LoVo (cell line): ENCODE results near the gene UBR3.
"Not testable (repeated sequence)": the region's sequence is repeated elsewhere in the genome, so short reads cannot be mapped to it uniquely, and the experiment has no call there.

Experiments
- DNase-seq: peaks from one replicate; pipeline ENCODE4 v3.0.0-alpha.2; 2016; ENCODE audit warnings: low spot score

The UBR3 gene

DNA sequence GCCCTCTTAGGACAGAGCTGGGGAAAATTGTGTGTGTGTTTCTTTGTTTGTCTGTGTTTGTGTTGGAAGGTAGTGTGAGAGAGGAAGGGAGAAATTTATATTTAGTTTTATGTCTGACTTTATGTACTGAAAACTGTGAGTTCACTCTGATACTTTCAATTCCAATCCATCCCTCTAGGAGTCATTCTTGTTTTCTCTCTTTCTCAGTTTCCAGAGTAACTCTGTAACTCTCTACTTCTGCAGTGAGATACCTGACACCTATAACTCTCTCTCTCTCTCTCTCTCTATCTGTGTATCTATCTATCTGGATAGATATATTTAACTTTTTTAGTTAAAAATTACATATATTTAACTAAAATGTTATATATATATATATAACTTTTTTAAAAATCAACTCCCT, 128.7 kb downstream of the UBR3 start:
- DNase-seq = no peak

- DNase-seq = not testable (repeated sequence)
These were observed 130.0 kb downstream of the UBR3 start for GRCh38 chr2:169957219-169957618.

DNA sequence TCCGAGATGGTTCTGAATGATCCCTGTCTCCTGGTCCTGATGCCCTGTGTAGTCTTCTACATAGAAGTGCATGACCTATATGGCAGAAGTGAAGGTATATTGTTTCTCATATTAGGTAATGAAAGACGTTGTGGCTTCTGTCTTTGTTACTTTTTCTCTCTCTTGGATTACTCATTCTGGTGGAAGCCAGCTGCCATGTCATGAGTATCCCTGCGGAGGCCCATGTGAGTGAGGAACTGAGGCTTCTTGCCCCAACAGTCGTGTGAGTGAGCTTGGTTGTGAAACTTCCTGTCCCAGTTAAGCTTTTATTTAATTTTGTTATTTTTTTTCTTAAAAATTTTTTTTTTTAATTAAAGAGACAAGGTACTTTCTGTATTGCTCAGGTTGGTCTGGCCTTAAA, 134.7 kb downstream of the UBR3 start:
- no peak for DNase-seq

- no peak for DNase-seq
These were observed 136.5 kb downstream of the UBR3 start for GRCh38 chr2:169963786-169964185.

DNA sequence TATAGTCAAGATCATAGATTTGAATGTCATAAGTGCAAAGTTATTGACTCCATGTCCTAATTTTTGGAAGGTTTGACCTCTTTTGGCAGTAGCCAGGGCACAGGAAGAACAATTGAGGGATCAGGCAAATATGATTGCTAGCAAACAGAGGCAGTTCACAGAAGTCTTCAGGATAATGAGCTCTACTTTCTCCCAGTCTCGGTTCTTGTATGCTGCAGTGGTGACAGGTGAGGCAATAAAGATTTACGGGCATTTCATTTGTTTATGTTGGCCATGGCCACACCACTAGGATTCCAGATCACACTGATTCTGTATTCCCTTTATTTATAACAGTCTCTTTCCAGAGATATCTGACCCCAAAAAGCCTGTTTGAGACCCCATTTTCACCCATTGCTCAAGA, 137.5 kb downstream of the UBR3 start:
- DNase-seq = no peak

- DNase-seq = no peak
These were observed 138.2 kb downstream of the UBR3 start for GRCh38 chr2:169965495-169965894.

GRCh38 chr2:169966454-169966853, 139.2 kb downstream of the UBR3 start:
- DNase-seq = no peak

DNA sequence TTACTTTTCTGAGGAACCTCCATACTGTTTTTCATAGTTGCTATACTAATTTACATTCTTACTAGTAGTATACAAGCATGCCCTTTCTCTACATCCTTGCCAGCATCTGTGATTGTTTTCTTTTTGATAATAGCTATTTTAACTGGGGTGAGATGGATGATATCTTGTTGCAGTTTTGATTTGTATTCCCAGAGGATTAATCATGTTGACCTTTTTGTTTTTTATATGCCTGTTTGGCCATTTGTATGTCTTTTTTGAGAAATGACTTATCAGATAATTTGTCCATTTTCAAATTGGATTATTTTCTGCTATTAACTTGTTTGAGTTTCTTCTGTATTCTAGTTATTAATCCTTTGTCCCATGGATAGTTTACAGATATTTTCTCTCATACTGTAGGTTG, 141.5 kb downstream of the UBR3 start:
- DNase-seq = no peak

DNA sequence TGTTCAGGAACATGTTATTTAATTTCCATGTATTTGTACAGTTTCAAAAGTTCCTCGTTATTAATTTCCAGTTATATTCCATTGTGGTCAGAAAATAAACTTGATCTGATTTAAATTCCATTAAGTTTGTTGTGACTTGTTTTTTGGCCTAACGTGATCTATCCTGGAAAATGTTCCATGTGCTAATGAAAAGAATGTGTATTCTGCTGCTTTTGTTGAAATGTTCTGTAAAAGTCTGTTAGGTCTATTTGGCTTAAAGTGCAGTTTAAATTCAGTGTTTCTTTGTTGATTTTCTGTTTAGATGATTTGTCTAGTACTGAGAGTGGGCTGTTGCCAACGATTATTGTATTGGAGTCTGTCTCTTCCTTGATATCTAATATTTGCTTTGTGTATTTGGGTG, 148.0 kb downstream of the UBR3 start:
- no peak for DNase-seq

DNA sequence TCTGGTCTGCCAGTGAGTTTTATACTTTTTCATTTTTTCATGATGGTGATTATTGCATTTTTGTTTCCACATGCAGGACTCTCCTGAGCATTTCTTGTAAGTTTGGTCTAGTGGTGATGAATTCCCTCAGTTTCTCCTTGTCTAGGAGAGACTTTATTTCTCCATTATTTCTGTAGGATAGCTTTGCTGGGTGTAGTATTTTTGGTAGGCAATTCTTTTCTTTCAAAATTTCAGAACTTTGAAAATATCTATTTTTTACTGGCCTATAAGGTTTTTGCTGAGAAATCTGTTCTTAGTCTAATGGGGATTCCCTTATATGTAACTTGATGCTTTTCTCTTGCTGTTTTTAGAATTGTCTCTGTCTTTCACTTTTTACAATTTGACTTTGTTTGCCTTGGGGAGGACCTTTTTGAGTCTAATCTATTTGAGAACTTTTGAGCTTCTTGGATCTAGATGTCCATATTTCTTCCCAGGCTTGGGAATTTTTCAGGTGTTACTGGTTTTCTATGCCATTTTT, 149.1 kb downstream of the UBR3 start:
- no peak for DNase-seq

DNA sequence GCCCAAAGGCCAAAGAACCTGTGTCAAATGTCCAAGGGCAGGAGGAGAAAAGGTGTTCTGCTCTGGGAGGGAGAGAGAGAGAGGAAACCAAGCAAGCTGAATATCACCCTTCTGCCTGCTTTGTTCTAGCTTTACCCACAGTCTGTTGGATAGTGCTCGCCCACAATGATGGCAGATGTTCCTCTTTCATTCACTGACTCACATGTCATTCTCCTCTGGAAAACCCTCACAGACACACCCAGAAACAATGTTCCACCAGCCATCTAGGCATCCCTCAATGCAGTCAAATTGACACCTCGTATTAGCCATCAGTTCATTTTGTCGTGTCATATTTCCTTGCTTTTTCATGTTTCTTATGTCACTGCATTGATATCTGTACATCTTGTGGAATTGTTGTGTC, 150.3 kb downstream of the UBR3 start:
- no peak for DNase-seq

DNA sequence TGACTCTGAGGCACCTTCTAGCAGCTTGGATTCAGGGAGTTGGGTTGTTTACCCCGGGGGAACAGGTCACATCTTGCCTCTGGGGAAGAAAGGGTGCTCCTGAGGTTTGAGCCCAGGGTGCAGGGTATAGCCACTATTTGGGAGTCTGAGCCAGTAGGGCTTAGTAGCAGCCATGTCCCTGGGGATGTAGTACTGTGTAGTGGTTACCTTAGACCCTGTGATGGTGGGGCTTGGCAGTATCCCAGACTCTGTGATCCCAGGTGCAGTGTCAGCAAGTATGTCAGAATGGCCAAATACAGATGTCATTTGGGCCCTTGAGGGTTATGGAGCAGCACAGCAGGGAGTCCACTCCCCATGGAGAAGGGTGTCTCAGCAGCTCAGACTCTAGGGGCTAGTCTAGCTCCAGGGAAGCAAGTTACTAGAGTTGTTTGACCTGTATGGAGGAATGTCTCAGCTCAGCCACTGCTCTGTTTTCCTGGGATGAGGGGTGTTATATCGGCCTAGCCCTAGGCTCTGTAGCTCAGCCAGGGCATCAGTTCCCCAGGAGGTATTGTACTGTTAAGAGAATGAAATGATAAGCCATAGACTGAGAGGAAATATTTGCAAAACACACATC, 151.3 kb downstream of the UBR3 start:
- DNase-seq = no peak

DNA sequence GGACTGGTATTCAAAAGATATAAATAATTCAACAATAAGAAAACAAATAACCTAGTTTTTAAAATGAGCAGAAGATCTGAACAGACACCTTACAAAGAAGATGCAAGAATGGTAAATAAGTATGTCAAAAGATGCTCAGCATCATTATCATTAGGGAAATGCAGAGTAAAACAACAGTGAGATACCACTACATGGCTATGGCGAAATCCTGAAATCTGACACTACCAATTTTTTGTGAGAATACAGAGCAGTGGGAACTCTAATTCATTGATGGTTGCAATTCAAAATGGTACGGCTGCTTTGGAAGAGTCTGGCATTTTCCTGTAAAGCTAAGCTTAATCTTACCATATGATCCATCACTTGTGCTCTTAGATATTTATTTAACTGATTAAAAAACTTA, 151.8 kb downstream of the UBR3 start:
- no peak for DNase-seq

DNA sequence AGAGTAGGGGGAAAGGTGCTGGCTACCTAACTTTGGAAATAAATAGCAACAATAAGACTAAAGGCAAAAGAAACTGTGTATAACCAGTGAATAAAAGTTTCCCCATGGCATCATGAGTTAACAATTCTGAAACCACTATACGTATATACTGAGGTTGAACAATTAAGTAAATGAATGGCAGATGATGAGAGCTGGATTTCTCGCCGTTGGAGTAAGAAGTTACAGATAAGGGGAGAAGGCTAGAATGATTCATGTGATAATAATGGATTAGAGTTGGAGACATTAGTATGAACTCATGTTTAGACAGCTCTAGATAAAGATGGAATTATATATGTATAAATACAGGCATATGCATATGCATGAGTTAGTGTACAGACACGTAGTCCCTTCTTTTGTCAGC, 152.7 kb downstream of the UBR3 start:
- DNase-seq = no peak

- DNase-seq = no peak
These were observed 153.4 kb downstream of the UBR3 start for GRCh38 chr2:169980643-169981042.

GRCh38 chr2:169982929-169983328, 155.7 kb downstream of the UBR3 start:
- no peak for DNase-seq

DNA sequence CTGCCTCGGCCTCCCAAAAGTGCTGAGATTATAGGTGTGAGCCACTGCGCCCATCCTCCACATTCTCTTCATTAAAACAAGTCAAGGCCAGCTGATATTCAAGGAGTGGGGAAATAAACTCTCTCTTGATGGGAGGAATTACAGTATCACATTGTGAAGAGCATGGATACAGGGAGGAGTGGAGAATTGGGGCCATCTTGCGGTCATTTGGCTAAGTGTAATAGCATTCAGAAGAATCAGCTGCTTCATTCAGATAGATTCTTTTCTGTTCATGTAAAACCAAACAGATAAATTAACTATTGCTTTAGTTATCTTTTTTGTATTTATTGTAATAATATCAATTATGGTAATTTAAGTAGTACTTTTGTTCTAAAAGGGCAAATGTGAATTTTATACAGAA, 156.3 kb downstream of the UBR3 start:
- DNase-seq = no peak

DNA sequence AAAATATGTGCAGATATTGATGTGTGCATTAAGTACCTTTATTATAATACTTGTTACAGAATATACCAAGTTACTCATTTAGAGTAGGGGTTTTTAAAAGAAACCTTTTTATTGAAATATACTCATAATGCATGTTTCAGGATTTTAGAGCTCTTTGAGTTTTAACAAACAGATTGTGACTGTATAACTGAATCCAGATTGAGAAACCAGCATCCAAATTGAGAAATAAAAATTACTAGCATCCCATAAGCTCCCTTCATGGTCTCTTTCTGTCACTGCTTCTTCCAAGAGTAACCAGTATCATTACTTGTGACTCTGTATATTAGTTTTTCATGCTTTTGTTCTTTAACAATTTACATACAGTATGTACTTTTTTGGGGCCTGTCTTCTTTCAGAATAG, 156.9 kb downstream of the UBR3 start:
- no peak for DNase-seq

DNA sequence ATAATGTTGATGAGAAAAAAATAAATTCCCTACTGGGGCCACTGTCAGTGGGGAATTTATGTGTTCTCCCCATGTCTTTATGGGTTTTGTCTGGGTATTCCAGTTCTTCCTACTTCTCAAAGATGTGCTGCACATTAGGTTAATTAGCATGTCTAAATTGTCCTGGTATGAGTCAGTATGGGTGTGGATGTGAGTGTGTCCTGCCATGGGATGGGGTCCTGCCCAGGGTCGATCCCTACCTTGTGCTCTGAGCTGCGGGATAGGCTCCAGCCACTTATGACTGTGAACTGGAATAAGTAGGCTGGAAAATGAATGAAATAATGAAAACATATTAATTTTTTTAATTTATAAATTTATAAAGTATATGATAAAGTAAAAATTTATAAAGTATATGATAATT, 167.5 kb downstream of the UBR3 start:
- DNase-seq = no peak

DNA sequence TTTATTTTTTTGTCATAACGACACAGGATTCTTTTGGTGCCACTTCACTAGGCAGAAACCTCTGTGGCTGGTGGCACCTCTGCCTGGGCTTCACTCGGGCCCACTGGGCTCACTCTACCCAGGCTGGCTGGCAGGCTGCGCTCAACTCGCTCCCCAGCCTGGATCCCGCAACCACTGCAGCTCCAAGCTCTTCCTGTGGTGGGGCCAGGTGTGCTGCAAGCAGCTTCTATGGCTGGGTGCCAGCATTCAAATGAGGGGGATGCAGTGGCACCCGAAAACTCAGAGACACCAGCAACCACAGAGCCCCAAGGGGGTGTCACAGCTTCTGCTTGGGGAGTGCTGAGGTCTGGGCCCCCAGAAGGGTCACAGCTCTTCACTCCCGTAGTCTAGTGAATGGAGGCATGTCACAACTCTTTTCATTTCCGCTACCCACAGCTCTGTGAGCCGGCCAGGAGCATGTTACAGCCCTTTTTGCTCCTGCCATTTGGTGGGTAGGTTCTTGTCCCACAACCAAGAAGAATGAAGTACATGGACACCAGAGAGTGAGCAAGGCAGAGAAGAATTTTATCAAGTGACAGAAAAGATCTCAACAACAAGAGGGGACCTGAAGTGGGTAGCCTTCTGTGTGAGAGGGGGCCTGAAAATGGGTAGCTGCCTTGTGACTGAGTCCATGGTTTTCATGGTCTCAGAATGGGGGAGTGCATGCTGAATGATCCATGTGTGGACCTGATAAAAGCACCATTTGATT, 170.1 kb downstream of the UBR3 start:
- no peak for DNase-seq

DNA sequence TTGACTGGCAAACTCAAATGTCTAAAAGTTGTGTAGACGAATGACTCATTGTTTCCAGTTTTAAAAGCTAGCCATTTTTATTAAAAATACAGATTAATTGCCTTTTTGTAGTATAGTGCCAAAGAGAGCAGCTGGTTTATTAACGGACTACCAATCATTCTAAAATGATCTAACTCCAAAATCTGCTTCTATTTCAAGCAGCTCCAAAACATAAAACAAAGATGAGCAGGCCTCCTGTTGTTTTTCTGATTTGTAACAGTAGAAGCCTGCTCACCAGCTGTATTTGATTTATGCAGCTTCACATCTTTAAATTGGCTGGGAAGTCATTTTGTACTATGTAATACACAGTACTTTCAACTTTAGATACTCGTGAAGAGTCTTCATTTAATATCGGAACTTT, 171.8 kb downstream of the UBR3 start:
- DNase-seq = no peak

- no peak for DNase-seq
These were observed 174.8 kb downstream of the UBR3 start for GRCh38 chr2:170002096-170002495.

GRCh38 chr2:170005702-170006101, 178.4 kb downstream of the UBR3 start:
- DNase-seq = no peak
